Tibial artery (tissue), 4 donors: ENCODE data around the gene STX12.

ENCODE experiments used
- DNase-seq, 2 donors: peaks; one replicate each; pipeline ENCODE4 v3.0.0-alpha.2; 2019
- H3K27ac ChIP-seq, 2 donors: fragments of 200-600 bp; sonication (generic) in 1 of 2; 1 replicate in 1 of 2; 2 replicates in 1 of 2; pipeline ENCODE4 v1.5.1; 2018 to 2019; ENCODE audit warnings: mild to moderate bottlenecking in 1 of 2
- H3K27me3 ChIP-seq, 2 donors: fragments of 200-600 bp; sonication (generic) in 1 of 2; one replicate each; pipeline versions ENCODE4 v1.5.1 to v1.6.0; 2016 to 2019
- H3K36me3 ChIP-seq, 3 donors: fragments of 200-600 bp; sonication (generic) in 2 of 3; one replicate each; pipeline ENCODE4 v1.5.1; 2016 to 2019; ENCODE audit warnings: mild to moderate bottlenecking in 2 of 3
- H3K4me1 ChIP-seq, 4 donors: fragments of 200-600 bp; sonication (generic) in 2 of 4; 1 replicate in 3 of 4; 2 replicates in 1 of 4; pipeline ENCODE4 v1.5.1; 2016 to 2019
- H3K4me3 ChIP-seq, 2 donors: fragments of 200-600 bp; sonication (generic) in 1 of 2; 1 replicate in 1 of 2; 2 replicates in 1 of 2; pipeline ENCODE4 v1.5.1; 2018 to 2019; ENCODE audit warnings: mild to moderate bottlenecking in 2 of 2
- H3K9me3 ChIP-seq, 3 donors: fragments of 200-600 bp; sonication (generic) in 1 of 3; one replicate each; pipeline ENCODE4 v1.5.1; 2016 to 2019
- CTCF ChIP-seq, 2 experiments: fragments of 200-600 bp in 1 of 2; fragments of 450-650 bp in 1 of 2; IDR thresholded peaks; one replicate each; pipeline ENCODE4 v1.5.1; 2017 to 2019; ENCODE audit warnings: antibody characterized with exemption in 2 of 2, mild to moderate bottlenecking in 1 of 2, moderate library complexity in 1 of 2
- intact Hi-C: fragments of 100-400 bp; cut with DNase I; formaldehyde crosslinking; loops from one replicate; pipeline ENCODE4 v1.15.0; 2023; ENCODE audit warnings: low total_unique reads

Gene STX12

GRCh38 chr1:27832762-27833161 is 59.7 kb downstream of the STX12 start:
- Histone ChIP-seq H3K9me3 (no peaks in the 10 kb centered on the region), H3K27ac (no peak overlapping the region), H3K36me3 (peaks cover 10 to 27% (median 21%) of the 10 kb centered on the region in 3 donors), H3K4me1 (peaks cover 0 to 20% (median 15%) of the 10 kb centered on the region in 4 donors), H3K27me3 (no peaks in the 10 kb centered on the region), H3K4me3 (no peak overlapping the region)
- intact Hi-C loops, result no loop called here
- DNase-seq, result no peak
- no peak for TF ChIP-seq CTCF (IDR thresholded peaks at IDR 0.05)

- no peaks in the 10 kb centered on the region for H3K9me3 ChIP-seq
- intact Hi-C loops, result no loop called here
- H3K4me3 ChIP-seq, result no peak overlapping the region
- DNase-seq, result no peak
- no peak overlapping the region for H3K27ac ChIP-seq
- no peaks in the 10 kb centered on the region for H3K27me3 ChIP-seq
- TF ChIP-seq CTCF (IDR thresholded peaks at IDR 0.05), result no peak
- H3K4me1 ChIP-seq, result peaks cover 0 to 20% (median 15%) of the 10 kb centered on the region in 4 donors
- H3K36me3 ChIP-seq, result peaks cover 10 to 28% (median 21%) of the 10 kb centered on the region in 3 donors
These were observed 60.5 kb downstream of the STX12 start for GRCh38 chr1:27833470-27833869.

GRCh38 chr1:27835046-27835445 is 62.0 kb downstream of the STX12 start:
- H3K4me3 ChIP-seq, result no peak overlapping the region
- intact Hi-C loops, result no loop called here
- TF ChIP-seq CTCF (IDR thresholded peaks at IDR 0.05), result no peak
- H3K9me3 ChIP-seq, result no peaks in the 10 kb centered on the region
- H3K27me3 ChIP-seq, result no peaks in the 10 kb centered on the region
- no peak for DNase-seq
- peaks cover 0 to 20% (median 14%) of the 10 kb centered on the region in 4 donors for H3K4me1 ChIP-seq
- H3K36me3 ChIP-seq, result peaks cover 14 to 44% (median 34%) of the 10 kb centered on the region in 3 donors
- no peak overlapping the region for H3K27ac ChIP-seq

GRCh38 chr1:27835501-27835900 is 62.5 kb downstream of the STX12 start:
- peaks cover 14 to 48% (median 39%) of the 10 kb centered on the region in 3 donors for H3K36me3 ChIP-seq
- H3K27me3 ChIP-seq, result no peaks in the 10 kb centered on the region
- H3K9me3 ChIP-seq, result no peaks in the 10 kb centered on the region
- H3K4me1 ChIP-seq, result peaks cover 0 to 20% (median 13%) of the 10 kb centered on the region in 4 donors
- DNase-seq, result no peak
- H3K4me3 ChIP-seq, result no peak overlapping the region
- intact Hi-C loops, result no loop called here
- no peak for TF ChIP-seq CTCF (IDR thresholded peaks at IDR 0.05)
- no peak overlapping the region for H3K27ac ChIP-seq

- intact Hi-C loops, result no loop called here
- no peak for DNase-seq
These were observed 76.9 kb downstream of the STX12 start for GRCh38 chr1:27849951-27850350.

More at GRCh38 chr1:27849951-27850350, 76.9 kb downstream of the STX12 start:
- no peaks in the 10 kb centered on the region for H3K27me3 ChIP-seq
- no peaks in the 10 kb centered on the region for H3K9me3 ChIP-seq
- TF ChIP-seq CTCF (IDR thresholded peaks at IDR 0.05), result no peak
- no peaks in the 10 kb centered on the region for H3K4me1 ChIP-seq
- H3K27ac ChIP-seq, result no peak overlapping the region
- no peak overlapping the region for H3K4me3 ChIP-seq
- H3K36me3 ChIP-seq, result peaks cover 53 to 70% (median 63%) of the 10 kb centered on the region in 3 donors
